ENCODE measurements around the gene KLHL25.

The KLHL25 gene

GRCh38 chr15:85777250-85778106, 17.2 kb downstream of the KLHL25 start:
- DNase-seq (ENCODE audit: low read depth), result no peak

DNA sequence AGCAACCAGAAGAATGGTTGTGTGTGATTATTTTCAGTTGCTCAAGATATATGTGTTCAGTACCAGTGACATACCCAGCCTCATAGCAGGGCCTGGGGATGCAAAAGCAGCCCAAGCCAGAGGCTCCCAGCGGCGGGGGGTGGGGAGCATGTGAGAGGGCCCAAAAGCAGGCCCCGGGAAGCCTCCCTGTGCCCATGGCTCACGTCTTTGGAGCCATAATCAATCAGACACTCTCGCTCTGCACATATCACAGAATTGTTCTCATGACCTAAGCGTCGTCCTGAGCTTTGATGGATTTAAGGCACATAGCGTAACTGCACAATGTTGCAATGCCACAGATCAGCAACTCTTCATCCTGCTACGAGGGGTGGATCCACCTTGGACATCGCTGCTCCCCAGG, 20.8 kb downstream of the KLHL25 start:
- no peak for DNase-seq (ENCODE audit: low read depth)

DNA sequence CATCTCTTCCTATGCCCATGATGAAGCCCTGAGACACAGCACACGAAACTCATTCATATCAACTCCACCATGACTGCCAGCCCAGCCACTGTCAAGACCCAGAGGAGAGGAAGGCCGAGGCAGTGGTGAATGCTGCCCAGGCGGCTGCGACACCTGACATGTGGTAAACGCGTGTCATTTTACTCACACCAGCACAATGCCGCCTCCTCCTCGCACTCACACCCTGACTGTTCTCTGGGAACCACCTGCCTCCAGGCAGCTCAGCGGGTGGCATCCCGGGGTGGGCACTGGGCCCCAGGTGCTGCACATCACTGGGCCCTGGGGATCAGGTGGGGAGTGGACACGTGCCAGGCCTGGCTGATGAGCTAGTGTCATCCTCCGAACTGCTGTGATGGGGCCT, 21.5 kb downstream of the KLHL25 start:
- no peak for DNase-seq (ENCODE audit: low read depth)

DNA sequence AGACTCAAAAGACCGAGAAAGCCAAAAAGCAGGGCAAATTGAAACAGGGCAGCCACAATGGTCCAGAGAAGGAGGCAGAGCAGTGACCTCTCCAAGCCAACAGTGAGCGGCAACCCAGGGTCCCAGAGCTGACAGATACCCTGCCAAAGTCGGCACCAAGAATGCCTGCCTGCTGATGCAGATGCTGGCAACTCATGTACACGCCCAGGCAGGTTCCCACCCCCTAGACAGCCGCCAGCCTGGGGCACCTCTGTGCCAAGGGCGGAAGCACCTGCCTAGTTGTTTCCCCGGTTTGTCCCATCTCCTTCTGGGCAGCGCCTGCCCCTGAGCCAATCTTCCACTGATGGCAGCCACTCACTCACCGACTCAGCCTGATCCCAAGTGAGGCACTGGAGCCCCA, 22.1 kb downstream of the KLHL25 start:
- DNase-seq (ENCODE audit: low read depth), result no peak

- no peak for DNase-seq (ENCODE audit: low read depth)
Measured at GRCh38 chr15:85771781-85772445, 22.8 kb downstream of the KLHL25 start.

- DNase-seq (ENCODE audit: low read depth), result no peak
Measured at GRCh38 chr15:85771271-85771670, 23.5 kb downstream of the KLHL25 start.

DNA sequence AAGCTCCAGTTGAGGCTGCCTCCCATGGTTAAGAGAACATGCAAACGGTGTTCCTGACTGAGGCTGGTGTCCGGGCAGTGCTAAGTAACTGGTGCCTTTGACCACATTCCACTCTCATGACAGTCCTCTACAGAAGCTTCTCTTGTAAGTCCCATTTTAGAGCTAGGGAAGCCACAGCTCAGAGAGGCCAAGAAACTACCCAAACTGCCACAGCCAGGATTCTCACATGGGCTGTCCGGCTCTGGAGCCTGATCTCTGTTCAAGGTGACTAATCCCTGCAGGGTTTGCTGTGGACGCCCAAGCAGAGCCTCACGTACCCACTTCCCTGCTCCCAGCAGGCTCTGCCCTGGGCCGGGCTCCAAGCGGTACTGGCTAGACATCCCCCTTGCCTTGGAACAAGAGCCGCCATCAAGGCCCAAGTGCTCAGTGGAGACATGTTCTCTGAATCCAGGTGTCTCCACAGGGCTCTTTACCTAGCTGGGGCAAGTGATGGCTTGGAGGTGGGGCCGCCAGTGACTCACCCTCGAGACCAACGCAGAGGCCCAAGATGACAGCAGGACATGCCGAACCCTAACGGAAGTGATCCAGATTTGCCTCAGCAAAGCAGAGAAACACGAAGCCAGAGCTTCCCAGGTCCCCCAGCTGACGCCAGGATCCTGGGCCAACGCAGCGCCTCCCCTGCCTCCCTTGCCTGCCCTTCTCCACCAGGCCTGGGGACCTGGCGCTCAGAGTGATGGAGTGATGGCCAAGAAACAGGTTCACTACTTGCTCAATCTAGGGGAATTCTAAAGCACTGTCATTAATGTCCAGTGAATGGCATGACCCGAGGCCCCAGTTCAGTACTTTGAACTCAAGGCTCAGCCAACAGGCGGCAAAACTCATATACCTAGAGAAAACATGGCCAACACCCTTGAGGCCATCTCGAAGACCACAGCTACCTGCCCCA, 24.4 kb downstream of the KLHL25 start:
- no peak for DNase-seq (ENCODE audit: low read depth)

GRCh38 chr15:85769182-85769900, 25.4 kb downstream of the KLHL25 start:
- no peak for DNase-seq (ENCODE audit: low read depth)

- DNase-seq (ENCODE audit: low read depth), result no peak
Measured at GRCh38 chr15:85768595-85769168, 26.0 kb downstream of the KLHL25 start.

DNA sequence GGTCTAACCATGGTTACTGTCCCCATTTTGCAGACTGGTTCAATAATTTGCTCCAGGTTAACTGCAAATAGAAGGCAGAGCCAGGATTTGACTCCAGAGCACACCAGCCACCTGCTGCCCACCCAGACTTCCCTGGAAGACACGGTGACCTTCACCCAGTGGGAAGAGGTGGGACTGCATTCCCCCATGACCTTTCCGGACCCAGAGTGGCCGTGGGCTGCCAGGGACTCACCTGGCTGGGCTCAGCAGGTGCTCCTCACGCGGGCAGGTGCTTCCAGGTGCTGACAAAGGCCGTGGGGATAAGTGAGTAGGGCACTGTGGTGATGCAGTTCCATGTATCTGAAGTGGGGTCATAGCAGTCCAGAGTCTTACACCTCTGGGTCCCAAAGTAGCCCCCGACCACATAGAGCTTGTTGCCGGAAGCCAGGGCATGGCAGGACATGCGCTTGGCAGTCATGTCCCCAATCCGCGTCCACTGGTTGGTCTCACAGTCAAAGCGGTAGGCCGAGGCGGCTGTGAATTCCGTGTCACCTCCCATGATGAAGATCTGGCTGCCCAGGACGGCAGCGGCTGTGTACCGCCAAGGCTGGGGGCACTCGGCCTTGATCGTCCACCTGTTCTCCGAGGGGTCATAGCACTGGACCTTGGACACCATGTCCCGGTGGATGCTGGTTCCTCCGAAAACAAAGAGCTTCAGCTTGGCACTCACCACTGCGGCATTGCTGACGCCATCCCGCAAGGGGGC, 26.8 kb downstream of the KLHL25 start:
- DNase-seq (ENCODE audit: low read depth), result no peak

DNA sequence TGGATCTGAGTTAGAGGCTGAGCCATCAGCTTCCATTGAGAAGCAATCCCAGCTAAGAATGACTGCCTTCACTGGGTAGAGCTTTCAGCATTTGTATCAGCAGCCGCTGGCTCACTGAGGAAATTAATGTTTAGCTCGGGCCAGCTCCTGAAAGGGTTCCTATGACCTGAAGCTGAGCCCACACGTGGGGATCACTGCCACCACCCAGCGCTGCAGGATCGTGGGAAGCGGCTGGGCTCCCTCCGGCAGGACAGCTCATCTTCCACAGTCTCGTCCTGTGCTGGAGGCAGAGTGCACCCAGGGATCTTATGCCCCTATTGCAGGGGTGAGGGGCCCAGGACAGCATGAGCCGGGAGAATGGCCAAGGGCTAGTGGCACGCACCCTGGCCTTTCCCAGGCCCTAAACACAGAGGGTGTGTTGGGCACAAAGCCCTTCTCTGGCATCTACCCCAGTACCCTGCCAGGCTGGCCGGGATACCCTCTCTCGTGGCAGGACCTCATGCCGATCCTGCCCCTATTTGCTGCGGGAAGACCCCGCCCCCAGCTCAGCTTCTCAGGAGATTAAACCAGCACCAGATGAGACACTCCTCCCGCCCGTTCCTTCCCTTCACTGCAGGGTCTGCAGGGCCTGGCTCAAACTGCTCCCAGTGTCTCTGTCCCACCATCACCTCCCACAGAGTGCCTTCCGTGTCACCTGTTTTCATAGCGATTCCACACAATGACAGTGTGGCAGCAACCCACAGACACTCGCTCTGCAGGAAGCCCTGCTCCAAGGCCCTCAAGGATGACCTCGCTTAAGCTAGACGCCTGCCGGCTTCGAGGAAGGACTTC, 28.5 kb downstream of the KLHL25 start:
- DNase-seq (ENCODE audit: low read depth), result no peak

DNA sequence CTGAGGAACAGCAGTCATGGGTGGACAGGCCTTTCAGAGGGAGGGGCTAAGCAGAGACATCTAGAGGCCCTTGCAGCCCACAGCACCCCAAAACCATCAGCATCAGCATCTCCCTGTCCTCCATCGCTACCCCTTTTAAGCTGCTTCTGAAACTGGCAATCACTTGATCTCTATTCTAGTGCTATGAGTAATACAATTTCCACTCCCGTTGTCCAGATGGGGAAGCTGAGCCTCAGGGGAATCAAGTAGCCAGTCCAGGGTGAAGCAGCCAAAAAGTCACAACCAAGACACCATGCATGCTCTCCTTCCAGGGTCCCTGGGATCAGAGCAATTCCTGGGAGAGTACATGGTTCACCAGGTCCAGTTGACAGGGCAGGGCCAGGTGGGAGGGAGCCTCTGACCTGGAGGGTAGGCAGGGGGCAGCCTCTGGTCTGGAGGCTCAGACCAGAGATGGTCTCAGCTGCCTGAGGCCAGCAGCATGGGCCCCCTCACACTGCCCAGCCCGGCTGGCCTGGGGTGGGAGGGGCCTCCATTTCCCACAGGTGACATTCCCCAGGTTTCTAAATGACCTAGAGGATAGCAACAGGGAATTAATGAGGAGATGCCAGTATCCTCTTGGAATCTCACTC, 30.0 kb downstream of the KLHL25 start:
- no peak for DNase-seq (ENCODE audit: low read depth)

GRCh38 chr15:85763673-85764633, 30.8 kb downstream of the KLHL25 start:
- DNase-seq (ENCODE audit: low read depth), result no peak

DNA sequence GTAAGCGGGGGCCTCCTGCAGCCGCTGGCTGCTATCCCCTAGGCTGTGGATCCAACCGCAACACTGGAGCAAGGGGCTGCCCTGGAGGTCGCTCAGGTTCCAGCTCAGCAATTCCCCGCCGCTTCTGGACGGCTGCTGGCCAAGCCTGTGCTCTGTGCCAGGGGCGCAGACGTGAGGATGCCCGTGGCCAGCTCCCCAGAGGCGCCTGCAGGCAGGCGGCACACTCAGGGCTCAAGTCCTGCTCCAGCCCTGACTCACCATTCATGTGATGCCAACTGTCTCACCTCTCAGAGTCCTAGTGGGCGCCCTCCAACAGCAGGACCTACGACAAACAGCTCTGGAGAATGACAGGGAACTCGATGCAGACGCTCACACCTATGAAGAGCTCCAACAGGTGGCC, 31.6 kb downstream of the KLHL25 start:
- DNase-seq (ENCODE audit: low read depth), result no peak

DNA sequence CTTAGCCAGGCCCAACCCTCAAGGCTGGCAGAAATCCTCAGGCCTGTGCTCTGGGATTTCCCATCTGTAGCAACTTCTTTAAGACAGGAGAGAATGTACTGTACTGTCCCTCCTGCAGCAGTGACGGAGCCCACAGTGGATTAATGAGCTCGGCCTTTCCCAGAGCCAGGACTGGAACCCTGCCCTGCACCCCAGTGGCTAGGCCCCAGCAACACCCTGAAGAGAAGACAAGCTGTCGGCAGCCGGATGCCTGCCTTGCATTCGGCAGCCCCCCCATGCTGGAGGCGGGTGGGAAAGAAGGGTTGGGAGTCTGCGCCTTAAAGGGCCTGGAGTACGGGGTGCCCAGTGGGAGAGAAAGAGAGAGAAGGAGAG, 32.0 kb downstream of the KLHL25 start:
- no peak for DNase-seq (ENCODE audit: low read depth)

GRCh38 chr15:85762039-85762755, 32.5 kb downstream of the KLHL25 start:
- DNase-seq (ENCODE audit: low read depth), result no peak

- DNase-seq (ENCODE audit: low read depth), result no peak
Measured at GRCh38 chr15:85761635-85762034, 33.1 kb downstream of the KLHL25 start.

Measured in stimulated activated CD8-positive, alpha-beta memory T cell treated with anti-CD3 and anti-CD28 coated beads, Interleukin-12 subunit alpha, Interleukin-12 subunit beta, amount 100 ng/mL, for 1 hour (primary cell).